GM21723 (cell line): ENCODE measurements around the gene STAC2.
"Not testable (repeated sequence)": the region's sequence is repeated elsewhere in the genome, so short reads cannot be mapped to it uniquely, and the experiment has no call there.

Source experiments
- ATAC-seq: cut with Tn5 transposase; IDR thresholded peaks from one replicate; pipeline ENCODE4 v1.9.1; 2021; ENCODE audit warnings: mild to moderate bottlenecking, moderate library complexity; ENCODE audit not compliant: unreplicated experiment

STAC2 gene, protein sequence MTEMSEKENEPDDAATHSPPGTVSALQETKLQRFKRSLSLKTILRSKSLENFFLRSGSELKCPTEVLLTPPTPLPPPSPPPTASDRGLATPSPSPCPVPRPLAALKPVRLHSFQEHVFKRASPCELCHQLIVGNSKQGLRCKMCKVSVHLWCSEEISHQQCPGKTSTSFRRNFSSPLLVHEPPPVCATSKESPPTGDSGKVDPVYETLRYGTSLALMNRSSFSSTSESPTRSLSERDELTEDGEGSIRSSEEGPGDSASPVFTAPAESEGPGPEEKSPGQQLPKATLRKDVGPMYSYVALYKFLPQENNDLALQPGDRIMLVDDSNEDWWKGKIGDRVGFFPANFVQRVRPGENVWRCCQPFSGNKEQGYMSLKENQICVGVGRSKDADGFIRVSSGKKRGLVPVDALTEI

GRCh38 chr17:39225308-39225958, at the start of gene STAC2:
STAC2 (minus strand) TSS chr17:39225945; CDS start chr17:39225502, 443 bp downstream.
- ATAC-seq: no peak

- no peak for ATAC-seq
Measured at GRCh38 chr17:39271546-39271945, 45.8 kb upstream of the STAC2 start.

GRCh38 chr17:39270923-39271322, 45.2 kb upstream of the STAC2 start:
- no peak for ATAC-seq

DNA sequence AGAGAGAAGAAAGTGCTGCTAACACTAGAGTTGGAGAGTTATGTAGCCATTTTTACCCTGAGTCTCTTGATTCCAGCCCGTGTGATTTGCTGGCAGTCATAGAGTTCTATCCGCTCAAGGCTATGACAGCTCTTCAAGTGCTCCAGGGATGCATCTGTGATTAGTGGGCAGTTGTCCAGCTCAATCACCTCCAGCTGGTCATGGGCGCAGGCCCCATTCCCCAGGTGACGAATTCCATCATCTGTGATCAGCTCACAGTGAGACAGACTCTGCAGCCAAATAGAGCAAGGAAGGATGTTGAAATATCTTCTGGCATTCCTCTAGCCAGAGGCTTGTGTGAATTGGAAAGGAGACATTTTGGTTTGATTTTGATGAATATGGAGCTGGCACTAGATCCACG, 38.4 kb upstream of the STAC2 start:
- ATAC-seq: no peak

DNA sequence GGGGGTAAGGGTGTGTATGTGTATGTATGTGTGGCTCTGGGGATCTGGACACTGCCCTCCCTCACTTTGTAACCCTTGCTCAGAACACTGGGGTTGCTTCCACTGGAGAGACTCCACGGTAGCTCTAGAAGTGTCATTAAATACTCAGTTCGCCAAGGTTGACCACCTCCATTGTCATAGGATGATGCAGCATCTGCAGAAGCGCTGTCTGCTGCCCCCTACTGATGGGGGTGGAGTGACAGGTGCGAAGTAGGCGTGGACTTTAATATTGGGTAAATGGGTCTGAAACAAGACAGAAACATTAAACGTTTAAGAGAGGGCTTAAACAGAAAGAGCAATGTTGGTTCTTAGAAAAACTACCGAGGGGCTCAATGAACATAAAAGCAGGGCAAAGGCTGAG, 35.5 kb upstream of the STAC2 start:
- no peak for ATAC-seq

GRCh38 chr17:39252788-39253460, 27.2 kb upstream of the STAC2 start:
- no peak for ATAC-seq

DNA sequence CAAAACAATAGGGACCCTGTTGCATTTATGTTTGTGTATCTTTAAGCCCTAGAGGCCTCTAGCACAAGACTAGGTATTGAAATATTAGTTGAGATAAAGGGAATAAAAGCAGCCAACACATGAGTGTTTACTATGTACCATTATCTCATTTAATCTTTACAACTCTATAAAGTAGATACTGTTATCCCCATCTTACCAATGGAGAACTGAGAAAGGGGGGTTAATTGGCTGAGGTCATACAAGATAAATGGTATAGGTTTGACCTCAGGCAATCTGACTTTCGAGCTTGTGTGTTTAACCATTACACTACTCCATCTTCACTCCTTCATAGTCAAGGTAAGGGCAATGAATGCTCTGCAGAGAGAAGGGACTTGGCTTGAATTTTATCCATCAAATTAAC, 26.3 kb upstream of the STAC2 start:
- ATAC-seq: no peak

DNA sequence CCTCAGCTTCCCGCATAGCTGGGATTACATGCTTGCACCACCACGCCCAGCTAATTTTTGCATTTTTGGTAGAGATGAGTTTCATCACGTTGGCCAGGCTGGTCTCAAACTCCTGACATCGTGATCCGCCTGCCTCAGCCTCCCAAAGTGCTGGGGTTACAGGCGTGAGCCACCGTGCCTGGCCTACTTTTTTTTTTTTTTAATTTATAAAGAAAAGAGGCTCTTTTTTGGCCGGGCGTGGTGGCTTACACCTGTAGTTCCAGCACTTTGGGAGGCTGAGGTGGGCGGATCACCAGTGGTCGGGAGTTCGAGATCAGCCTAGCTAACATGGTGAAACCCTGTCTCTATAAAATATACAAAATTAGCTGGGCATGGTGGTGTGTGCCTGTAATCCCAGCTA, 24.3 kb upstream of the STAC2 start:
- ATAC-seq: not testable (repeated sequence)

DNA sequence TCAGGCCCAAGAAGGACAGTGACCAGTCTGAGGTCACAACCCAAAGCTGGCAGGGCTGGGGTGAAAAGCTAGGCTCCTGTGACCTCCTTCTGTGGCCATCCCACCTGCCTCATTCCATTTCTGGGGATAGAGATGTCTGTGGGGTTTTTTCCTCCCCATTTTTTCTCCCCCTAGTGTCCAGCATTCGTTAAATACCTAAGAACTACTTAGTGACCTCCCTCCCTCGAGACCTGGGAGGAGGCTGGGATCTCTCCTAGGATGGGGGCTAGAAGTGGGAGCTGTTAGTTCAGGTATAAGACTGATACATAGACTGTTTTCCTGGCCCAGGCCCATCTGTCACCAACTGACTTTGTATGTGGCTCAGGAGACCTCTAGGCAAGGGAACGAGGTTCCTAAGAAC, 20.5 kb upstream of the STAC2 start:
- ATAC-seq: no peak

- peak; percentile 69 for ATAC-seq
Measured at GRCh38 chr17:39244600-39245570, 19.1 kb upstream of the STAC2 start.

DNA sequence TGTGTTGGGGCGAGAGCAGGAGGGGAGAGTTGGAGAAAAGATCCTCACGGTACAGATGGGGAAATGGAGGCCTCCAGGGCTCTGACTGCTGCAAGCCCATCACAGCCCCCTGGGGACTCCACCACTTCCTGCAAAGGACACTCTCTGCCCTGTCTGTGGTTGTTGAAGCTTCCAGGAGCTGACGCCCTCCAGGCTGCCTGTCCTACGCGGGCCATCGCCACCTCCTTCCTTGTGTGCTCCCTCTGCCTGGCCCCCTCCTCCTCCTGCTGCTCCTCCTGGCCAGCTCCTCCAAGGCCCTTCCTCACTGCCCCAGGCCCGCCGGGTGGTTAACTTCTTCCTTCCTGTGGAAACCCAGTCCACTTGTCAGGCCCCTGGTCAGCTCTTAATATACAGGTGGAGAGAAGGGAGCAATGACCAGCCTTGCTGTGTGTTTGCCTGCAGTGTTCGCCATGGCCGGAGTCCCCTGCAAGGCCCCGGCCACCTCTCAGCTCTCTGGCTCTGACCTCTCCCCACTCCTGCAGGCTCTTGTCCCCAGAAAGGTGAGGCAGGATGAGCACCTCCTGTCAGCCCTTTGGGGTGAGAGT, 18.4 kb upstream of the STAC2 start:
- ATAC-seq: no peak

DNA sequence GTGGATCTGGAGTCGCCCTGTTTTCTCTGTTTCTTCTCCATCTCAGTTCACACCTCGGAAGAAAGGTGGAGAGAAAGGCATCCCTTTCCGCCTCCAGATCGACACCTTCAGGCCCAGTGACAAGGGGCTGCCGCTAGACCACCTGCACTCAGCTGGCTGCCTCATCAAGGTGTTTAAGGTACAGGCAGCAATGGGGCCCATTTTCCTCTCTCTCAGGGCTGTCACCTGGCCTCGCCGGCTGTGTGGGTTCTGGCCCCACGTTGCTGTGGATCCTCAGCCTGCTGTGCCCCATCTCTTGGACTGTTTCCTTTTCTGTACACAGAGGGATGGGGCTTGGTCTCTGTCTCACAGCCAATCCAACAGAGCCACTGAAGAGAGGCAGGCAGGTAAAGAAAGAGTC, 17.4 kb upstream of the STAC2 start:
- no peak for ATAC-seq

DNA sequence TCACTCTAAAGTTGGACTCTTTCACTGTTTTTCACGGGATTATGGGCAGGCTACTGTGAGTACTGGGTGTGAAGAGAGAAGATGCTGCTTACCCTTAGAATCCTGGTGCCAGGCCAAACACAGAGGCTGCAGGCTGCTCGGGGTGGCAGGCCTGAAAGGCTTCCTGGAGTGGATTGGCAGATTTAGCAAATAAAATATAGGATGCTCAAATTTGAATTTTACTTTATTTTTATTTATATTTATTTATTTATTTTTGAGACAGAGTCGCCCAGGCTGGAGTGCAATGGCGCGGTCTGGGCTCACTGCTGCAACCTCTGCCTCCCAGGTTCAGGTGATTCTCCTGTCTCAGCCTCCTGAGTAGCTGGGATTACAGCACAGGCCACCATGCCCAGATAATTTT, 14.9 kb upstream of the STAC2 start:
- no peak for ATAC-seq

DNA sequence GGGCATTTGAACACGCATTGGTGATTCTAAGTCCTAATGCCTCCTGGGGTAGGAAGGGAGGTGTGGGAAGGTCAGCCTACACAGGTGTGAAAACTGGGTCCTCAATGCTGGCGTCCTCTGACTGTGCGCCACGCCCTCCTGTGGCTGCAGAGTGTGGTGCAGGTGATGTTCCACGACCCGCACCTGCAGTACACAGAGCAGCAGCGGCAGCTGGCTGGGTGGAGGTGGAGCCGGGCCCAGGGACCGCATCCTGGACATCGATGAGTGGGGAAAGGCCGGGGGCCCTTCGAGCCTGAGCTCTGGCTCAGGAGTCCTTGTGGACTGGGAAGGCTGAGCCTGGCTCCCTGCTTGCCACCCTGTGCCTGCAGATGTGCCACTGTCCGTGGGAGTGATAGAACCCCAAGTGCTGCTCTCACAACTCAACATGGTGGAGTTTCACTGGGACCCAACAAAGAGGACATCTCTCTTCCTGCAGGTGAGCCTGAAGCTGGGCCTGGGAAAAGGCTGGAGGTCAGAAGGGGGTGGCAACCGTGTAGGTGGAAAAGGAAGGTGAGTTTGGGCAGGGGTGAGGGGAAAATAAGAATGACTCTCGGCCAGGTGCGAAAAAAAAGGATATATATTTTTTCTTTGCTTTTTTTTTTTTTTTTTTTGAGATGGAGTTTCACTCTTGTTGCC, 14.0 kb upstream of the STAC2 start:
- ATAC-seq: no peak

DNA sequence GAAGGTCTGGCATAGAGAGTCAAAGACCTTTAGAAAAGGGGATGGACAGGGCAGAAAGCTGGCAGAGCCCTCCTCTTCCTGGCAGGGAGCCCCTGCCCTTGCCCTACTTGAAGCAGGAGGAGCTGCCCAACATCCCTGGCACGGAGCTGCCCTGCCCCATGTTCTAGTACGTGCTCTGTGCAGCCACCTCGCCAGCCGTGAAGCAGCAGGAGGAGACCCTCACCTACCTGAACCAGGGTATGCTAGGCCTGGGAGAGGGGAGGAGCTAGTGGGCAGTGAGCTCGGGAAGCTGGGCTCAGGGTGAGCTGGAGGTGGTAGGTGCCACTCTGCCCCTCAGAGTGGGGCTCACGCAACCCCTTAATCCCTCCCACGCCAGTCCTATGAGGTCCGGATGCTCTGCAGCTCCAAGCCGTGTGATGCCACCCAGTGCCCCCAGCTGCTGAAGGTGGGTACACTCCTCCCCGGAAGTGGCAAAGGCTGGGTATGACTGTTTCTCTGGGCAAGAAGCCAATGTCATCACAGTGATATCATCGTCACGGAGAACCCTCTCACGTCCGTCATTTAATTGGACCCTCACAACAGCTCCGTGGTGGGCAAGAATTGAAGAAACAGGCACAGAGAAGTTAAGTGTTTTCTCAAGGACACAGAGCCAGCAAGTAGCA, 12.7 kb upstream of the STAC2 start:
- ATAC-seq: no peak

- ATAC-seq: no peak
Measured at GRCh38 chr17:39237586-39237985, 11.8 kb upstream of the STAC2 start.

DNA sequence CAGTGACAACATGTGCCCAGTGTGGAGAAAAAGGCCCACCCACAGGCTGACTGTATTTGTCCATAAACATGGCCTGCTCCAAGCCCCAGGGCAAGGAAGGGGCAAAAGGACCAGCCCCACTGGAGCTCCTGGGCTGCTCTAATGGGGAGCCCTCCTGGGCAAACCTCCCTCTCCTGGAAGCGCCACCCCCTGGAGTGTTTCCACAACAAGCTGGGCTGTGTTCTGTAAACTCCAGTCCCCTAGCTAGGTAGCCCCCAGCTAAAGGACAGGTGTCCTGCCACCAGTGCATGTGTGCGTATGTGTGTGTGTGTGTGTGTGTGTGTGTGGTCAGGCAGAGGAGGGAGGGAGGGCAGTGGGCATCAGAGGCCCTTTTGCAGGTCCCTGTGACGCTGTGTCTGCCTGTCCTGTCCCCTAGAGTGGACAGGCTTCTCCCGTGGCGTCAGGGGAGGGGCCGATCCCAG, 11.3 kb upstream of the STAC2 start:
- ATAC-seq: no peak

GRCh38 chr17:39236450-39236927, 10.7 kb upstream of the STAC2 start:
- no peak for ATAC-seq
